MM.1S (cell line): ENCODE measurements around the gene CFAP54.

Experiments used
- DNase-seq: peaks from one replicate; pipeline ENCODE4 v3.0.0-alpha.2; 2015
- H2AFZ ChIP-seq: fragments of 300-600 bp; sonication (generic); 2 replicates; pipeline ENCODE4 v1.6.0; 2016; ENCODE audit warnings: antibody characterized with exemption, low read length
- H3F3A ChIP-seq: fragments of 300-600 bp; sonication (generic); 2 replicates; pipeline ENCODE4 v1.6.1; 2016; ENCODE audit warnings: mild to moderate bottlenecking, antibody characterized with exemption, low read length, moderate library complexity, mixed read lengths; ENCODE audit not compliant: insufficient read depth
- H3K27ac ChIP-seq: fragments of 300-600 bp; sonication (generic); 2 replicates; pipeline ENCODE4 v1.5.1; 2016; ENCODE audit warnings: mild to moderate bottlenecking, low read length
- H3K27me3 ChIP-seq: fragments of 300-600 bp; sonication (generic); replicated peaks from 2 replicates; pipeline ENCODE4 v1.6.0; 2016; ENCODE audit warnings: low read length; ENCODE audit not compliant: insufficient read depth
- H3K36me3 ChIP-seq: fragments of 300-600 bp; sonication (generic); replicated peaks from 2 replicates; pipeline ENCODE4 v1.6.1; 2016; ENCODE audit warnings: mild to moderate bottlenecking, low read length, mixed read lengths; ENCODE audit not compliant: insufficient read depth
- H3K4me1 ChIP-seq: fragments of 300-600 bp; sonication (generic); 2 replicates; pipeline ENCODE4 v1.6.1; 2016; ENCODE audit warnings: low read length, mixed read lengths
- H3K4me2 ChIP-seq: fragments of 300-600 bp; sonication (generic); 2 replicates; pipeline ENCODE4 v1.6.0; 2016; ENCODE audit warnings: low read depth, low read length
- H3K4me3 ChIP-seq: fragments of 300-600 bp; sonication (generic); 2 replicates; pipeline ENCODE4 v1.5.1; 2016; ENCODE audit warnings: low read length, mixed read lengths
- H3K79me2 ChIP-seq: fragments of 300-600 bp; sonication (generic); 2 replicates; pipeline ENCODE4 v1.6.1; 2016; ENCODE audit warnings: mixed run types, low read length, mixed read lengths
- H3K9ac ChIP-seq: fragments of 300-600 bp; sonication (generic); 2 replicates; pipeline ENCODE4 v1.6.1; 2016; ENCODE audit warnings: low read length, mixed read lengths
- H3K9me2 ChIP-seq: fragments of 300-600 bp; sonication (generic); replicated peaks from 2 replicates; pipeline ENCODE4 v1.6.1; 2016; ENCODE audit warnings: mild to moderate bottlenecking, low read length, mixed read lengths; ENCODE audit not compliant: insufficient read depth
- H3K9me3 ChIP-seq: fragments of 300-600 bp; sonication (generic); replicated peaks from 2 replicates; pipeline ENCODE4 v1.6.1; 2016; ENCODE audit warnings: mild to moderate bottlenecking, low read length, mixed read lengths; ENCODE audit not compliant: insufficient read depth
- H4K20me1 ChIP-seq: fragments of 300-600 bp; sonication (generic); 2 replicates; pipeline ENCODE4 v1.6.1; 2016; ENCODE audit warnings: mild to moderate bottlenecking, low read length, moderate library complexity, mixed read lengths; ENCODE audit not compliant: insufficient read depth
- EZH2 ChIP-seq: fragments of 300-600 bp; sonication (generic); optimal IDR thresholded peaks from 2 replicates; pipeline ENCODE3; 2017; ENCODE audit warnings: low read depth, mild to moderate bottlenecking, antibody characterized with exemption, low read length, mixed read lengths
- EZH2phosphoT487 ChIP-seq: fragments of 300-600 bp; sonication (generic); IDR thresholded peaks from 2 replicates; pipeline ENCODE4 v1.6.1; 2018; ENCODE audit warnings: antibody characterized with exemption, low read length
- TF ChIP-seq, protein P1 (sequence below): fragments of 300-600 bp; sonication (generic); IDR thresholded peaks from 2 replicates; pipeline ENCODE4 v1.5.1; 2016; ENCODE audit warnings: antibody characterized with exemption, low read length, mixed read lengths

CFAP54 gene

GRCh38 chr12:96770219-96771102 lies 281.1 kb downstream of the CFAP54 start:
- H3K4me3 ChIP-seq: no peak overlapping the region
- no peak overlapping the region for H3K4me2 ChIP-seq
- H3F3A ChIP-seq: no peaks in the 10 kb centered on the region
- no peaks in the 10 kb centered on the region for H3K9me3 ChIP-seq
- no peaks in the 10 kb centered on the region for H3K27me3 ChIP-seq
- no peaks in the 10 kb centered on the region for H4K20me1 ChIP-seq
- H3K27ac ChIP-seq: no peak overlapping the region
- no peak overlapping the region for H3K9ac ChIP-seq
- no peak for DNase-seq
- H3K9me2 ChIP-seq: no peaks in the 10 kb centered on the region
- no peaks in the 10 kb centered on the region for H3K36me3 ChIP-seq
- TF ChIP-seq, protein P1, sequence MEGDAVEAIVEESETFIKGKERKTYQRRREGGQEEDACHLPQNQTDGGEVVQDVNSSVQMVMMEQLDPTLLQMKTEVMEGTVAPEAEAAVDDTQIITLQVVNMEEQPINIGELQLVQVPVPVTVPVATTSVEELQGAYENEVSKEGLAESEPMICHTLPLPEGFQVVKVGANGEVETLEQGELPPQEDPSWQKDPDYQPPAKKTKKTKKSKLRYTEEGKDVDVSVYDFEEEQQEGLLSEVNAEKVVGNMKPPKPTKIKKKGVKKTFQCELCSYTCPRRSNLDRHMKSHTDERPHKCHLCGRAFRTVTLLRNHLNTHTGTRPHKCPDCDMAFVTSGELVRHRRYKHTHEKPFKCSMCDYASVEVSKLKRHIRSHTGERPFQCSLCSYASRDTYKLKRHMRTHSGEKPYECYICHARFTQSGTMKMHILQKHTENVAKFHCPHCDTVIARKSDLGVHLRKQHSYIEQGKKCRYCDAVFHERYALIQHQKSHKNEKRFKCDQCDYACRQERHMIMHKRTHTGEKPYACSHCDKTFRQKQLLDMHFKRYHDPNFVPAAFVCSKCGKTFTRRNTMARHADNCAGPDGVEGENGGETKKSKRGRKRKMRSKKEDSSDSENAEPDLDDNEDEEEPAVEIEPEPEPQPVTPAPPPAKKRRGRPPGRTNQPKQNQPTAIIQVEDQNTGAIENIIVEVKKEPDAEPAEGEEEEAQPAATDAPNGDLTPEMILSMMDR: no peak
- TF ChIP-seq EZH2: no peak
- no peak for TF ChIP-seq EZH2phosphoT487
- no peak overlapping the region for H2AFZ ChIP-seq
- H3K79me2 ChIP-seq: no peaks in the 10 kb centered on the region
- H3K4me1 ChIP-seq: no peaks in the 10 kb centered on the region

- no peak overlapping the region for H2AFZ ChIP-seq
- no peaks in the 10 kb centered on the region for H4K20me1 ChIP-seq
- H3K9me3 ChIP-seq: no peaks in the 10 kb centered on the region
- no peak overlapping the region for H3K4me3 ChIP-seq
- H3K9me2 ChIP-seq: no peaks in the 10 kb centered on the region
- DNase-seq: no peak
- no peaks in the 10 kb centered on the region for H3K27me3 ChIP-seq
- H3K4me2 ChIP-seq: no peak overlapping the region
- TF ChIP-seq, protein P1: no peak
- TF ChIP-seq EZH2phosphoT487 (no peak), EZH2 (no peak)
- no peaks in the 10 kb centered on the region for H3K36me3 ChIP-seq
- no peak overlapping the region for H3K9ac ChIP-seq
- H3F3A ChIP-seq: no peaks in the 10 kb centered on the region
- no peaks in the 10 kb centered on the region for H3K79me2 ChIP-seq
- no peak overlapping the region for H3K27ac ChIP-seq
- no peaks in the 10 kb centered on the region for H3K4me1 ChIP-seq
Observed at GRCh38 chr12:96773031-96773430, 283.7 kb downstream of the CFAP54 start.

GRCh38 chr12:96774496-96775256 lies 285.3 kb downstream of the CFAP54 start:
- H4K20me1 ChIP-seq: no peaks in the 10 kb centered on the region
- H3F3A ChIP-seq: no peaks in the 10 kb centered on the region
- no peaks in the 10 kb centered on the region for H3K27me3 ChIP-seq
- H3K9ac ChIP-seq: no peak overlapping the region
- H3K79me2 ChIP-seq: no peaks in the 10 kb centered on the region
- H3K9me3 ChIP-seq: no peaks in the 10 kb centered on the region
- TF ChIP-seq, protein P1: no peak
- TF ChIP-seq EZH2phosphoT487 (no peak), EZH2 (no peak)
- H3K9me2 ChIP-seq: no peaks in the 10 kb centered on the region
- H3K36me3 ChIP-seq: no peaks in the 10 kb centered on the region
- H3K4me1 ChIP-seq: no peaks in the 10 kb centered on the region
- no peak overlapping the region for H3K4me3 ChIP-seq
- H2AFZ ChIP-seq: no peak overlapping the region
- no peak for DNase-seq
- H3K27ac ChIP-seq: no peak overlapping the region
- H3K4me2 ChIP-seq: no peak overlapping the region
